Parathyroid adenoma (tissue), 2 donors: ENCODE data around the gene ZDHHC11B.

ENCODE experiments used
- H2AFZ ChIP-seq: fragments of 300-600 bp; sonication (generic); one replicate; pipeline ENCODE4 v1.7.0; 2017; ENCODE audit warnings: antibody characterized with exemption, mild to moderate bottlenecking
- H3K27ac ChIP-seq: fragments of 300-600 bp; sonication (generic); one replicate; pipeline ENCODE4 v1.7.0; 2017
- H3K27me3 ChIP-seq: fragments of 300-600 bp; sonication (generic); one replicate; pipeline ENCODE4 v1.7.0; 2017; ENCODE audit warnings: low read length; ENCODE audit not compliant: control insufficient read depth, insufficient read depth
- H3K36me3 ChIP-seq: fragments of 300-600 bp; sonication (generic); one replicate; pipeline ENCODE4 v1.7.0; 2017; ENCODE audit warnings: low read length; ENCODE audit not compliant: control insufficient read depth, insufficient read depth
- H3K4me1 ChIP-seq: fragments of 300-600 bp; sonication (generic); one replicate; pipeline ENCODE4 v1.7.0; 2017; ENCODE audit warnings: control low read depth
- H3K4me2 ChIP-seq: fragments of 300-600 bp; sonication (generic); one replicate; pipeline ENCODE4 v1.7.0; 2017; ENCODE audit warnings: low read length
- H3K4me3 ChIP-seq: fragments of 300-600 bp; sonication (generic); one replicate; pipeline ENCODE4 v1.7.0; 2017; ENCODE audit warnings: low read depth, low read length
- H3K79me2 ChIP-seq: fragments of 300-600 bp; sonication (generic); one replicate; pipeline ENCODE4 v1.7.0; 2017; ENCODE audit warnings: control low read depth
- H3K9ac ChIP-seq: fragments of 300-600 bp; sonication (generic); one replicate; pipeline ENCODE4 v1.7.0; 2017; ENCODE audit warnings: mild to moderate bottlenecking
- H3K9me3 ChIP-seq: fragments of 300-600 bp; sonication (generic); one replicate; pipeline ENCODE4 v1.7.0; 2017; ENCODE audit warnings: low read length; ENCODE audit not compliant: control insufficient read depth
- CTCF ChIP-seq: fragments of 300-600 bp; sonication (generic); IDR thresholded peaks from one replicate; pipeline ENCODE4 v1.7.0; 2017; ENCODE audit warnings: antibody characterized with exemption, mild to moderate bottlenecking
- donor health status: primary hyperparathyroidism.

Gene ZDHHC11B

DNA sequence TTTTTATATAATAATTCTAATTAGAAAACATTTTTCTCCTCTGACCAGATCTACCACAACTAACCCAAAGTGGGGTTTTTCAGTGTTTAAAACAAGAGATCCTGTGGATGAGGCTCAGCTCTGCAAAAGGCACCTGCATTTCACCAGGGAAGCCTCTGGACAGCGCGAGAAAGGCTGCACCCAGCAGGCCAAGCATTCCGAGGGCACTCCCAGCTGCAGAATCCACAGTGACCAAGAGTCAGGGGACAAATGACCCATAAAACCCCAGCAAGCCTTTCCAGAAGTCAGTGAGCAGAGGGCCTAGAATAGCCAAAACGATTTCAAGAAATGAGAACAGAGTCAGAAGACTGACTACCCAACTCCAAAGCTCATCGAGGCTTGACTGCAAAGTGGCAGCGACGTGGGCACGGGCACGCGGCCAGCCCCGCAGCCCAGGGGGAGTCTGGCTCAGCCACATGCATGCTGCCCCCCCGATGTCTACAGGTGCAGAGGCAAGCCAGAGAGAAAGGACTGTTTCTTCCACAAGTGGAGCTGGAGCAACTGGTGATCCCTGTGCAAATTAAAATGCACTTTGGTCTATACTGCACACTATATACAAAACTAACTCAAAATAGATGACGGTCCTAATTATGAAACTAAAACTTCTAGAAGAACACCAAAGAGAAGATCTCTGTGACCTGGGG is 117.6 kb downstream of the ZDHHC11B start:
- H3K4me1 ChIP-seq: peaks cover 5% of the 10 kb centered on the region
- no peak overlapping the region for H3K27ac ChIP-seq
- no peak overlapping the region for H3K4me3 ChIP-seq
- no peaks in the 10 kb centered on the region for H3K36me3 ChIP-seq
- H3K9ac ChIP-seq: no peak overlapping the region
- H3K79me2 ChIP-seq: no peaks in the 10 kb centered on the region
- H2AFZ ChIP-seq: no peak overlapping the region
- no peaks in the 10 kb centered on the region for H3K27me3 ChIP-seq
- no peak for TF ChIP-seq CTCF
- H3K9me3 ChIP-seq: no peaks in the 10 kb centered on the region
- no peak overlapping the region for H3K4me2 ChIP-seq

DNA sequence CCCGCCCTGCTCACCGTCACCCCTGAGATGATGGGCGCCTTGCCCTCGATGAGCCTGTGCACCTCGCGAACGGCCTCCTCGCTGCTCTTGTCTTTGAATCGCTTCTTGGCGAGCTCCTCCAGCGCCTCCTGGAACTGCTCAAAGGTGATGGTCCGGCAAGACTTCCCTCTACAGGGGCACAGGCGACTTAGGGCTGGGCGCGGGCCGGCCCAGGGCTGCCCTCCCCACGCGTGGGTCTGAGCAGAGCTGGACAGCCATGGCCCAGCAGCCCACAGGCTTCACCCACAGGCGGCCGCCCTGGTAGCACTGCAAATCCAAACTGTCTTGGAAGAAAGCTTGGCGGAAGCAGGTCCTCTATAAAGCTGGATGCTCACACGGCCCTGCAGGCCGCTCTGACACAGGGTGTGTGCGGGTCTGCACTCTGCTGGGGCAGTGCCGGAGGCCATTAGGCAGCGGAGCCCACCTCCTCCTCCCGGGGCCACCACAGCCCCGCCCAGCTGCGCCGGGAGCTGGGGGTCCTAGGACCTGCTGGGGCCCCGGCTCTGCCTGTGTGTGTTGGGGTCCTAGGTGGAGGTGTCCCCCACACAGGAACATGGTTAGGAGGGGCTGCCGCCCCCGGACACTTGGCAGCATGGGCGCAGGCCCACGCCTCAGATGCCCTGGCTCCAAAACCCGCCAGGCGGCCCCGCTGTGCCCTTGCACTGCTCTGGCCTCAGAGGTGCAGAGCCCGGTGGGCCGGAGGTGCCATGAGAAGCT is 118.4 kb downstream of the ZDHHC11B start:
- no peak for TF ChIP-seq CTCF
- no peak overlapping the region for H3K27ac ChIP-seq

DNA sequence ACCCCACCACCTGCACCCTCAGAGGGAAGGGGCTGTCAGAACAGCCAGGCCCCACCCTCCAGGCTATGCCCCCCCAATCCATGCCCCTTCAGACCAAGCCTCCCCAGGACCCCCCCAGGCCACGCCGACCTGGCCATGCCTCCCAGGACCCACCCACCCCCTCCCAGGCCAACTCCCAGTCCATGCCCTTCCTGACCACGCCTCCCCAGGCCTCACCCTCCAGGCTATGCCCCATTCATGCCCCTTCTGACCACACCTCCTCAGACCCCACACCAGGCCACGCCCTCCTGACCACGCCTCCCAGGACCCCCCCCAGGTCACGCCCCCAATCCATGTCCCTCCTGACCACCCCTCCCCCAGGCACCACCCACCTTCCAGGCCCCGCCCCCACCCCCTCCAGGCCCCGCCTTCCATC is 119.0 kb downstream of the ZDHHC11B start:
- Histone ChIP-seq H2AFZ (no peak overlapping the region), H3K4me2 (no peak overlapping the region), H3K4me1 (no peaks in the 10 kb centered on the region), H3K79me2 (no peaks in the 10 kb centered on the region), H3K9ac (no peak overlapping the region), H3K27me3 (no peaks in the 10 kb centered on the region), H3K9me3 (no peaks in the 10 kb centered on the region), H3K4me3 (no peak overlapping the region), H3K36me3 (no peaks in the 10 kb centered on the region), H3K27ac (no peak overlapping the region)
- TF ChIP-seq CTCF: no peak

More for the DNA sequence above, 118.4 kb downstream of the ZDHHC11B start:
- Histone ChIP-seq H3K9ac (no peak overlapping the region), H3K4me3 (no peak overlapping the region), H3K4me2 (no peak overlapping the region), H3K9me3 (no peaks in the 10 kb centered on the region), H2AFZ (no peak overlapping the region), H3K4me1 (no peaks in the 10 kb centered on the region), H3K36me3 (no peaks in the 10 kb centered on the region), H3K79me2 (no peaks in the 10 kb centered on the region), H3K27me3 (no peaks in the 10 kb centered on the region)

DNA sequence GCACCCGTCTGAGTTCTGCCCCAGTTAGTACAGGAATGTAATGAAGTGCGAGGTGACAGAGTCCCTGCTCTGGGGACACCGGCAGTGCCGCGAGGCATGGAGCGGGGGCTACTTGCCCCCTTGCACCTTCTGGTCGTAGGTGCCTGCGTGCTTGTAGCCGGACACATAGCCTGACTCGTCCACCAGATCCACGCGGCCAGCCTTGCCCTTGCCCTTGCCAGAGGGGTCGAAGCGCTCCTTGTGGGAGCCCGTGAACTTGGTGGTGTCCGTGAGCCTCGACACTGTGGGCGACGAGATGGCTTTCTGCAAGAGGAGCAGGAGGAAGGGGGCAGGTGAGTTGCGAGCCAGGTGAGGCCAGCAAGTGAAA is 119.6 kb downstream of the ZDHHC11B start:
- no peak overlapping the region for H2AFZ ChIP-seq
- no peak overlapping the region for H3K9ac ChIP-seq
- H3K4me1 ChIP-seq: no peaks in the 10 kb centered on the region
- H3K4me2 ChIP-seq: no peak overlapping the region
- H3K4me3 ChIP-seq: no peak overlapping the region
- no peaks in the 10 kb centered on the region for H3K9me3 ChIP-seq
- no peaks in the 10 kb centered on the region for H3K36me3 ChIP-seq
- no peaks in the 10 kb centered on the region for H3K79me2 ChIP-seq
- TF ChIP-seq CTCF: no peak
- H3K27ac ChIP-seq: no peak overlapping the region
- no peaks in the 10 kb centered on the region for H3K27me3 ChIP-seq
